OCI-M2 (cell line): Measurements from ENCODE around the gene SKOR1.

Source experiments
- DNase-seq: peaks from one replicate; lab custom pipeline; 2025; ENCODE audit not compliant: unreplicated experiment; lab: John Stamatoyannopoulos, UW

SKOR1 gene

GRCh38 chr15:67819636-67820035 is 5.7 kb upstream of the SKOR1 start:
- DNase-seq: no peak

- DNase-seq: no peak
These were observed 5.0 kb upstream of the SKOR1 start for GRCh38 chr15:67820122-67820991.

DNA sequence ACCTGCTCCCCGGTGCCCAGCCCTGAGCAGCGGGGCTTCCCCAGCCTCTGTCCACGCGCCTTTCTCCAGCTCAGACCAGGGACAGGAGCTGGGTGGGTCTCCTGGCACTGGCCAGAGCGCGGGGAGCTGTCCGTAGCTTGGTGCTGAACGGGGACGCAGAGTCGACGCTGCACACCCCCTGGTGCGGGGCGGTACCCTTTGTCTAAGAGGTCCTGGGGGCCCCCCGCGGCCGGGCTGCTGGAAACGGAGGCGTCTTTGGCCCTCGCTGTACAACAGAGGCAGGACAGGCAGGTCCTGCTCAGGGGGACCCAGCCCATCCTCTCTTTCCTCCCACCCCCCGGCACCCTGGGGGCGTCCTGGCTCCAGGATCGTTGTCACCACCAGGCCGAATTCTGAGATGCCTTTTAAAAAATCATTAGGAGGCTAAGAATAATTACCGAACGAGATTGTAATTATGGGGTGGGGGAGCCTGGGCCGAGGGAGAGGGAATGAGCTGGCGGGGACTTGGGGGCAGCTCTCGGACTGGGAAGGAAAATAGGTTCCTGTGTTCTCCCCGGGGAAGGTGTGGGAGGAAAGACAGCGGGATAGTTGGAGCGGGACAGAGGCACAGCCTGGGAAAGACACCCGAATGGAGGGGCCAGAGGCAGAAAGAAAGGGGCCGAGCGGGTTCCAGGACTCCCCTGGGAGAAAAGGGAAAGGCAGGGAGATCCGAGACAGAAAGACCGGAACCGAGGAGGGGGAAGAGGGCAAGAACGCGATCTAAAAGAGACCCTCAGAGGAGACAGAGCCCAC is 4.1 kb upstream of the SKOR1 start:
- no peak for DNase-seq

DNA sequence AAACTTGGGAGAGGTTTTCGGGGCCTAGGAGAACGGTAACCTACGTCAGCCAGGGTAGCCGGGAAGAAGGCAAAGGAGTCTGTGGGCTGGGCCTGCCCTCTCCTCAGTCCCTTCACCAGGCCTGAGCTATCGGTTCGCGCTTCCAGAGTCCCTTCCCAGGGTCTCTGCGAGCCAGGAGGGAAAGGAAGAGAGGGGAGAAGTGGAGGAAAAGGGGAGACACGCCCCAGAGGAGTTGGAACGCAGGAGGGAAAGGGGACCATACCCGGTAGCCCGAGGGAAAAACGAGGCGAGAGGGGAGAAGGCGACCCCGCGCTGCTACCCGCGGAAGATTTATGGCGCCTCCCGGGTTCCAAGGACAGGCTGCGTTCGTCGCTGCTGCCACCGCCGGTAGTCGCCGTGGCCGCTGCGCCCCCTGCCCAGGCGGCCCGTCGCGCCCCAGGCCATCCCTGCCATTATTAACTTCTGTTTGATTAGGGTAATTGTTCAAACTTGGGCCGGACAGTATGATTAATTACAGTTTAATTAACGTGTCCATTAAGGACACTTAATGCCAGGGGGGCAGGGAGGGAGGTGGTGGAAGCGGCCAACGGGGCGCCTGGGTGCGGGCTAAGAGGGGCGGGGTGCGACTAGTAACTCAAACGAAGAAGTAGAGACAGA is 3.4 kb upstream of the SKOR1 start:
- no peak for DNase-seq

- no peak for DNase-seq
These were observed 2.6 kb upstream of the SKOR1 start for GRCh38 chr15:67822537-67823313.

- no peak for DNase-seq
These were observed 1.8 kb upstream of the SKOR1 start for GRCh38 chr15:67823314-67824196.

- DNase-seq: no peak
These were observed 926 bp upstream of the SKOR1 start for GRCh38 chr15:67824197-67824968.

DNA sequence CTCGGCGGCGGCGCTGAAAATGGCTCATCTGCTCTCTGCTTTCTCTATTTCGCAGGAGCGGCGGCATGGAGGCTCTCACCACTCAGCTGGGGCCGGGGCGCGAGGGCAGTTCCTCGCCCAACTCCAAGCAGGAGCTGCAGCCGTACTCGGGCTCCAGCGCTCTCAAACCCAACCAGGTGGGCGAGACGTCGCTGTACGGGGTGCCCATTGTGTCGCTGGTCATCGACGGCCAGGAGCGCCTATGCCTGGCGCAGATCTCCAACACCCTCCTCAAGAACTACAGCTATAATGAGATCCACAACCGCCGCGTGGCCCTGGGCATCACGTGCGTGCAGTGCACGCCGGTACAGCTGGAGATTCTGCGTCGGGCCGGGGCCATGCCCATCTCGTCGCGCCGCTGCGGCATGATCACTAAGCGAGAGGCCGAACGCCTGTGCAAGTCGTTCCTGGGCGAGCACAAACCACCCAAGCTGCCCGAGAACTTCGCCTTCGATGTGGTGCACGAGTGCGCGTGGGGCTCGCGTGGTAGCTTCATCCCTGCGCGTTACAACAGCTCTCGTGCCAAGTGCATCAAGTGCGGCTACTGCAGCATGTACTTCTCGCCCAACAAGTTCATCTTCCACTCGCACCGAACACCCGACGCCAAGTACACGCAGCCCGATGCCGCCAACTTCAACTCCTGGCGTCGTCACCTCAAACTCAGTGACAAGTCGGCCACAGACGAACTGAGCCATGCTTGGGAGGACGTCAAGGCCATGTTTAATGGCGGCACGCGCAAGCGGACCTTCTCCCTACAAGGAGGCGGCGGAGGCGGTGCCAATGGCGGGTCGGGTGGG is 790 bp downstream of the SKOR1 start:
- DNase-seq: no peak

GRCh38 chr15:67826717-67827561 is 1.6 kb downstream of the SKOR1 start:
- DNase-seq: no peak

GRCh38 chr15:67827562-67828277 is 2.4 kb downstream of the SKOR1 start:
- DNase-seq: no peak

DNA sequence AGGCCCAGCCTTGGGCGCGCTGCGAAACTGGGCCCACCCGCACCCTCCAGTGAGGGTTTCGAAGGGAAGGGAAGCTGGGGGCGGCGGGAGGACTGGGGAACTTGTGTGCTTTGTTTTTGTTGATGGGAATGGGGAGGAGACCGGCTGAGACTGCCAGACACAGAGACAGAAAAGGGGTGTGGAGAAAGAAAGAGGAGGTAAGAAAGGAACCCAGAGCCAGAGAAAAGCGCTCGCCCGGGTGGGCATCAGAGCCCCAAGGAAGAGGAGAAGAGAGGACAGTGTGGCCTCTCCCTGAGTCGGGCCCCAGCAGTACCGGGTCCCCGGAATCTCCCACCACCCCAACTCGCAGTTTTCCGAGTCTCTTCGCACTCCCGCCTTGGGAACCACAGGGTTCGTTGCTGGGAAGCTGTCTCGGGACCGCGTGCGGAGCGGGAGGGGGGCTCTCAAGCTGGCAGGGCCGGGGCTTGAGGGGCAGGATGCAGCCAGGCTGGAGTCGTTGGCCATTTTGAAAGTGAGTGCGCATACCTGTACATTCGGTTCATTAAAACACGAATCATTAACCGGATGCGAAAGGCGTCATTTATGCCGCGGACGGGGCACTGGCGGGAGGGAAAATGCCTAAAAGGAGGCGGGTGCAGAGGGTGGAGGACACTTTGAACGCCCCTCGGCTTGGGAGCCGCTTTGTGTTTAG is 3.1 kb downstream of the SKOR1 start:
- no peak for DNase-seq

DNA sequence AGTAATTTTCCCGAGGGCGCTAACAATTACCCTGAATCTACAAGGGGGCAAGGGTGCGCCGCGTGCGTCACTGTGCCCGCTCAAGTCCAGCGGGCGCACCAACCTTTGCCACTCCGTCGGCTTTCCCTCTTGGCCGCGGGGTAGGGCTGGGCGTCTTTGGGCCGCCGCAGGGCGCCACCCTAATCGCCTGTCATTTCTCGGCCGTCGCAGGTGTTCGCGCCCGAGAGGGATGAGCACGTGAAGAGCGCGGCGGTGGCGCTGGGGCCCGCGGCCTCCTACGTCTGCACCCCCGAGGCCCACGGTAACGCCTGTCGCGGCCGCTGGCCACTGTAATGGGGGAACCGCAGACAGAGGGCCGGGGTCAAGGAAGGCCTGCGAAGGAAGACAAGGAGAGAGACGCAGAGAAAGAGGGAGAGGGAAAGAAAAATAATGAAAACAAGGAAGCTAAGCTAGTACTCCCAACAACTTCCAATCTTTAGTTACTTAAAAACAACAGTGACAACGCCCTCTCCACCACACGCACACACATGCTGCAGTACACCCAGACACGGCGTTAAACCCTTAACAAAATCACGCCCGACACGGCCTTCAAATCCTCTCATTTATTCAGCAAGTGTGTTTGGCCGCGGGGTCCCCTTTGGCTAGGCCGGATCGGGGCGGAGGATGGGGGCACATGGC is 3.8 kb downstream of the SKOR1 start:
- DNase-seq: no peak

GRCh38 chr15:67829647-67830504 is 4.6 kb downstream of the SKOR1 start:
- DNase-seq: no peak

GRCh38 chr15:67831363-67831762 is 6.1 kb downstream of the SKOR1 start:
- no peak for DNase-seq
